NCI-H1105 treated with DMSO at 0.1 percent for 48 hours (cell line): Measurements from ENCODE around the gene LRP1B.

Source experiments
- DNase-seq: peaks from one replicate; lab custom pipeline; 2025; lab: John Stamatoyannopoulos, UW

The LRP1B gene

DNA sequence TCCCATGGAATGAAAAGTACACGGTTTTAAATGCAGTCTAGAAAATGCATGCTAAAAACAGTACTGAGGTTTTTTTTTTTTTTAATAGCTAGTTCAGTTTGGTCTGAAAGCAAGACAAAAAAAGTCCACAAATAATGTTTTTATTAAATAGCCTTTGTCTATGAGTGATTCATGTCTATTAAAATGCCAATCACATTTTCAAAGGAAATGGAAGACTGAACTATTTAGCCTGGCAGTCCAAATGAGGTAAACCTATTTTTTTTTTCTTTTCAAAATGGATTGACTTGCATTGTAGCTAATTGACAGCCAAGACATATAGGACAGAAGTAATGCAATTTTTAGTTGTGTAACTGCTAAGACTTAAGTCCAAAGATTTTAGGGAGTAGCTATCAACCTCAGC lies 90.3 kb downstream of the LRP1B start:
- no peak for DNase-seq

DNA sequence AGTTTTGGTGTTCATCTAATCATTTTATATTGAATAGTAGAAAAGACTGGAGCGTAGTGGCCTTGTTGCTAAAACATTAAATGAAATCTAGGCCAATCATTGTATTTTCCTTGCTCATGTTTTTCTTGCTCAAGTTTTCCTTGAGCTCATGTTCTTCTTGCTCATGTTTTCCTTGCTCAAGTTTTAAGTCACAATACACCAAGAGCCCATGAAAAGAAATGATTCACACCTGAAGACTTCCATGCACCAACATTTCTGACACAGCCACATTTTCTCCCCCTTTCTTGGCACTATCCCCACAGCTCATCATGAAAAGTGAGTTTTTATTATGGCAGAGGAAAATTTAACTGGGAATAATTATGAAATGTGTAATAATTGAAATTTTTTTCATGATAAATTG lies 92.0 kb downstream of the LRP1B start:
- no peak for DNase-seq

- DNase-seq = no peak
These were observed 93.1 kb downstream of the LRP1B start for GRCh38 chr2:142037744-142038143.

DNA sequence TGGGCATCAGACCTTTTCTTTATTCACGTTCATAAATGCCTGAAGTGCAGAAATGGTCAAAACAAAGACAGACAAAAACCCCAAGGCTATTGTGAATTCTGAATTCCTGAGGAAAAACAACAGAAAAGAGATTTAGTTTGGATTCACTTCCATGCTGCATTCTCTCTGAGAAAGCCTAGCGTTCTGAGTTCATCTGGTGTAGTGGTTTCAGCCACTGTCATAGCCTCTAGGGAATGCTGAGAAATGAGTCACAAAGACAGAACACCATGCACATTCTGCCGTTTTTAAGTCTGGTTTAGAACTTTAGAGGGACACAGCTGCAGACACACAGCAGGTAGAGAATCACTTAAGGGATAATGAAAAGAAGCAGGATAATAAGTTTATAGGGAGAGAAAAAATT lies 93.8 kb downstream of the LRP1B start:
- DNase-seq = no peak

DNA sequence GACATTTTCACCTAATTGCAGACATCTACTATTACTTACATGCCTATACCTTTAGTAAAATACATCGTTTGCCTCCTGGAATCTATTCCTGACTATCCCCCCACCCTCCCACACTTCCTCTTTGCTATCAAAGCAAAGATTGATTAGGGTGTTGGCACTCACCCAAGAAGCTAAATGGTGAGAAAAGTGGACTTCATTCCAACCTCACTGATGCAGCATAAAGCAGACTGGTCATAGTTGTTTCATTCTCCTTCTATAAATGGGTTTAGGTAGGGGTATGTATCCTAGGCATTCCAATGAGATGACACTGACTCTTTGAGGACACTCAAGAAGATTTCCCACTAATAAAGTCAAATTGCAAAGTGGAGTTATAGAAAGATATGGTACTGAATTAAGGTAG lies 97.4 kb downstream of the LRP1B start:
- peak; percentile 1 for DNase-seq

- no peak for DNase-seq
These were observed 99.2 kb downstream of the LRP1B start for GRCh38 chr2:142031656-142032055.

GRCh38 chr2:142030735-142031134 lies 100.1 kb downstream of the LRP1B start:
- no peak for DNase-seq

GRCh38 chr2:142029974-142030373 lies 100.8 kb downstream of the LRP1B start:
- no peak for DNase-seq

DNA sequence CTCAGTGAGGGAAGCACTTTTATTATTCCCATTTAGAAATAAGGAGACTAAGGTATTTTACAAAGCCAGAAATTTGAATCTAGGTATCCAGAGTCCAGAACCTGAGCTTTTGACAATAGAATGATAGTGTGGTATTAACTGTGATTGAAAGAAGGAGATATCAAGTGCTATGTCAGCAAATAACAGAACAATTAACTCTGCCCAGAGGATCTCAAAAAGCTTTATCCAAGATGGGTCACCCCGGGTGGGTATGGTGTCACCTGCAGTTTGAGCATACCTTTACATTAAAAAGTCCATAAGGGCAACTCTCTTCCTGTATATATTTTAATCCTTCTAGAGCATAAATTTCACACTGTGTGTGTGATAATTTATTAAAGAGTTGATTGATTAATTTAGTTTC lies 105.4 kb downstream of the LRP1B start:
- DNase-seq = no peak

DNA sequence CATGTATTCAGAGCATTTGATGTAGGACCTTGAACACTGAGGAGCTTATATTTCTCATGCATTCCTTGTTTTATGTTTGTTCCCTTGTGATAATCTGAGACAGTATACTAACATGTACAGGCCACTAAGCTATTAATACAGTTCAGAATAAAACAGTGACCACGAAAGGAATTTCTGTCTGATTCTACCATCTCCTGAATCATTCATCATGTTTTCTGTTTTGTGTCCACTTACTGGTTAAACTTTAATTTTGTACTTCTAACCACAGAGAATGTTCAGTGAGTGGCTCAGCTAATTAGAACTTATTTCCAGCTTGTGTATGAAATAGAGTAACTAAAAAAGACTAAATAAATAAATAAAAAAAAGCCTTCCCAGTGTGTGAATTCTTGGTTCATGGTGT lies 110.4 kb downstream of the LRP1B start:
- no peak for DNase-seq

- no peak for DNase-seq
These were observed 116.3 kb downstream of the LRP1B start for GRCh38 chr2:142014536-142014935.

DNA sequence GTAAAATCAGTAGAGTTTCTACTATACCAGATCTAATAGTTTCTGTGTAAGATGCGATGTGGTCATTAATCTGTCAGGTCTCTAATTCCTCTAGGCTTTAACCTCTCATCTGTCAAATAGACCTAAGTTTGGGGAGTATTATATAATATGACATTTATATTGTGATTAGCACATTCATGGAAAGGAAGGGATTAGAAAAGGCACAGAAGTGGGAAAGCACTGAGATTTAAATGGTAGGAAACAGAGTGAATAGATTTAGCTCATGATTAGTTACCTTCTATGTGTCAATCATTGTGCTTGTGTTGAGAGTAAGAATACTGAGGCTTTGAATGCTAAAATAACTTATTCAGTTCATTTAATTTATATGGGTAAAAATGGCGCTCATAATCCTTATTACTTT lies 118.0 kb downstream of the LRP1B start:
- DNase-seq = no peak

DNA sequence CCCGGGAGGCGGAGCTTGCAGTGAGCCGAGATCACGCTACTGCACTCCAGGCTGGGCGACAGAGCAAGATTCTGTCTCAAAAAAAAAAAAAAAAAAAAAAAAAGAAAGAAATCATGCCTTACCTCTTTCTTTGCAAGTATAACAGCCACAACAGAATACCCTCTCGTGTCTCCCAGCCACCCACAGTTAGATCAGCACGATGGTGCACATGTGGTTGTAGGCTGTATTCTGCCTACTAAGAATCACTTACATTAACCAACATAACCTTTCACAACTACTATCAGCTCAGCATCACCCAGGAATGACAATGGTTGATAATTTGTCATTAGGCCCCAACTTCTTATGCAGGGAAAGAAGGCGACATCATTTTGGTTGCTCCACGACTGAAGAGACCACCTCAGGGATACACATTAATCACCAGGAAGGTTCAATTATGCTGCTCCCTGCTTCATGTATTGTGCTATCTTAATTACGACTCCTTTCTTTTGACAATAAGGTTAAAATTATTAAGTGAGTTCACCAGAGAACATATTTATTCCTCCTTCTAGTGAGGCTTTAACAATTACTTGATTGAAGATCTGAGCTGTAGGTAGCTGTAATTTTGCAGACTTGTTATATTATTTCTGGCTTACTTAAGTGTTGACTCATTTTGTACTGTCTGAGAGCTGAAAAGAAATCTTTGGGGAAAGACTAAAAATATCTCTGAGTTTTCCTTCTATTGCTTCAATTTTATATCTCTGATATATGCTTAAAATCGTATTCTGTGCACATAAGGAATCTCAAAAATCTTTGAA lies 120.1 kb downstream of the LRP1B start:
- DNase-seq = no peak

- no peak for DNase-seq
These were observed 122.6 kb downstream of the LRP1B start for GRCh38 chr2:142008135-142008744.

DNA sequence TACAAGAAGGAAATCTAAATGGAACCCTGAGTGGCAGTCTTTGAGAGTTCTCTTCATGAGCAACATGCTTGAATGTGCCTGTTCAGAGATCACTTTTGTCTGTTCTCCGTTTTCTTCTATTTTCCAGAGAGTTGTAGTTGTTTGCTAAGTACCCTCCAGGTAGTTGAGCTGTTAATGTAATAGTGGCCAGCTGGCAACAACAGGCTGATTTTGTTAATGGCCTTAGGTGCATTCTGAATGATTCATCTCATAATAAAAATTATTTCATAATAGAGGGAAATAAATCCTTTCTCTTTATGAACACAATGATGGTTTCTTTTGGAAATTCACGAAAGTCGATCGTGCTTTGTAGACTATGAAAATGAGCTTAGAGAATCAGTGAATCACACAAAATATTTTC lies 136.8 kb downstream of the LRP1B start:
- peak; percentile 45 for DNase-seq

DNA sequence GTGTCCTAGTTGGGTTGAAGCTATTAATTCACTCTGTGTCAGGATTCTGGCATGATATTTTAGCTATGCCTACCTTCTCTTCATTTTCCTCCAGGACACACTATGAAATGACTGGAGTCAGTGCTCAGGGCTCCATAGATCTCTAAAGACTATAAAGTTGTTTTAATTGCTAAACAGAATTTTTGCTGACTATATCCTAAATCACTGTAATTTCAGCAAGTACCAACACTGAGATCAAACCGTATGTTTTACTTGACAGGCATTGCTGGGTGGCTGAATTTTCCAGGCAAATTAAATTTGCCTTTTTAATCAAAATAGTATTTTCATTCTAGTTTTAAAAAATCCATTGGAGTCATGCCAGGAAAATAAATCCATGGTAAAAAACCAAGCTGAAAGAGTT lies 138.1 kb downstream of the LRP1B start:
- no peak for DNase-seq

- no peak for DNase-seq
These were observed 162.4 kb downstream of the LRP1B start for GRCh38 chr2:141968433-141968832.

DNA sequence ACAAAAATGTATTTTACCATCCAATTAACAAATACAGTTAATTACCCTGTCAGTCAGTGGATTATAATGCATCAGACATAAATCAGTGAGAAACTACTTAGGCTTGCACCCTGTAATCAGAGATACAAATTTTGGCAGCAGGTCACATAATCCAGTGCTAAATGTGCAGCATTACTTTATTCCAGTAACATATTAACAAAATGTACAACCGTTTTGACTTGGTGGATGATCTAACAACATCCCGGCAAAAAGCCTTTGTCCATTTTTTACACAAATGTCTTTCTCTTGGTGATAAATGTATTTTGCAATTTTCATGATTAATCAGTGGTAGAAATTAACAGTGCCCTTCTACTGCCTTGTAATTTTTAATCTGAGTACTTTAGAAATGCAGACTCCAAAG lies 162.8 kb downstream of the LRP1B start:
- no peak for DNase-seq

- DNase-seq = no peak
These were observed 163.3 kb downstream of the LRP1B start for GRCh38 chr2:141967503-141967902.

DNA sequence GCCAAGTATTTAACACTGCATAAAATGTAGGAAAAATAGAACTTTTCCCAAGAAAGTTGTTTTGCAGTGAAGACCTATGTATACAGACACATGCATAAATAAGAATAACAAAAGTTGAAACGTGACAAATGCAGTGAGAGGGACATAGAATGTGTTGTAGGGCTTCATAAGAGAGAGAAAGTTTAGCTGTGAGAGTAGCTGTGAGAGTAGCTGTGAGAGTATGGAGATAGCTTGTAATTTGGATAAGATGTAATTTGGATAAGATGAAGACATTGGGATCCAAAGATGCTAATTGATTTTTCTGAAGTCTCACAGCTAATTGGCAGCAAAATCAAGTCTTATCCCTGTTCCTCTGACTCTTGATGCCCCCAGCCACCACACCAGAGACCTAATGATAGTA lies 170.9 kb downstream of the LRP1B start:
- no peak for DNase-seq

DNA sequence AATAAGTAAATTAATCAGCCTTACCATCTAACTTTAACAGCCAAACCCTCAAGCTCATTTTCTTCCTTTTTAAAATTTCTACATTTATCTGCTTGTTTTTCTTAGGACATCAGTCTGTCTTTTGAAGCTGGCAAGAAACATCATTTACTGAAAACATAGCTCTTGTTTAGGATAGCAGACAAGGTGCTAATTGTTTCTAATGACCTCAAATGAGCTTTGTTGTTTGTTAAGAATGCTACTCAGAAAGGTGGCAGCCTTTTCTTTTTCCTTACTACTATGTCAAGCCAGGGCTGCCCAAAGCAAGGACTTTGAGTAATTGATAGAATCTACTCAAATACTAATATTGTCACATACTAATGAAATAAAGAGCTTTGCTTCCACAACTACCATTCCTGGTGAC lies 171.8 kb downstream of the LRP1B start:
- no peak for DNase-seq

DNA sequence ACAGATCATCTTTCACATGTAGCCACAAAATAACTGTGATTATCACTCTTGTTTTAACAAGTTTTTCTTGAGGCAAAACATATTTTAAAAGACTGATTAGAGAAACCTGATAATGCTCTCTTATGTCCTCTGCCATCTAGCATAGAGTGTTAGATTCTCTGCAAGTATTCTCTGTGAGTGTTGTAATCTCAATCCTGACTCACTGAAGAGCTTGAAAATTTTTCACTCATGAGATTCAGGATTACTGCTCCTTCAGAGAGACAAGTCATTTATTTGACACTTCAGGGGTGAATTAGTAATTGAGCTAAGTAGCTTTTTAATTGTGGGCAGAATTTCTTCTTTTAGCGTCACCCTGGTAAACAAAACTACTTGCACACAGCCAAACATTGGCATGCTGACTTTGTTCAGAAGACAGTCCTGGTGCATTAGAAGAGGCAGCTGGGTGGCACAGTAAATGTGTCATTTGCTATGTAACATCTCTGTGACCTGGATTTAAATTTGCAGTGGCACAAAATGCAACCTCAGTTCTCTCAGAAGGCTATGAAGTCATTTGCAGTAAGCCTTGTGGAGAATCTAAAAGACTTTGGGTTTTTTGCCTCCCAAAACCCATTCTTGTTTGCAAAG lies 172.9 kb downstream of the LRP1B start:
- no peak for DNase-seq

DNA sequence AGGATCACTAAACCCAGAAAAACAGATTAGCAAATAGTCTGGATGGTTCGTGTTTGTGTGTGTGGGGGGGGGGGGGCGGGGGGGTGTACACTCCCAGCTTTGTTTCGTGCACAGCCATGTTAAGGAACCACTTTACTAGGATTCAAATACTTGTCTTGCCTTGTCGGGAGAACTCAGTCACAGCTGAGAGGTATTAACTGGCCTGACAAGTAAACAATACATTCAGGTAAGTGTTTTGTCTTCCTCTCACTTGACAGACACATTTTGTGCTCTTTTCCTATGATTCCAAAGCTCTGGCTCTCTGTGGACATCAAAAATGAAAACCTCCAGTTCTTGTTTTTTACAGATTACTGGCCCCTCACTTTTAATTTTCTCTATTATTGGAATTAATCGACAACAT lies 173.5 kb downstream of the LRP1B start:
- peak; percentile 9 for DNase-seq
